NCI-H2196 treated with DMSO at 0.1 percent for 48 hours (cell line): ENCODE measurements around the gene CD81.

Source experiments
- DNase-seq: peaks from one replicate; lab custom pipeline; 2025; ENCODE audit not compliant: unreplicated experiment; lab: John Stamatoyannopoulos, UW

Gene CD81

DNA sequence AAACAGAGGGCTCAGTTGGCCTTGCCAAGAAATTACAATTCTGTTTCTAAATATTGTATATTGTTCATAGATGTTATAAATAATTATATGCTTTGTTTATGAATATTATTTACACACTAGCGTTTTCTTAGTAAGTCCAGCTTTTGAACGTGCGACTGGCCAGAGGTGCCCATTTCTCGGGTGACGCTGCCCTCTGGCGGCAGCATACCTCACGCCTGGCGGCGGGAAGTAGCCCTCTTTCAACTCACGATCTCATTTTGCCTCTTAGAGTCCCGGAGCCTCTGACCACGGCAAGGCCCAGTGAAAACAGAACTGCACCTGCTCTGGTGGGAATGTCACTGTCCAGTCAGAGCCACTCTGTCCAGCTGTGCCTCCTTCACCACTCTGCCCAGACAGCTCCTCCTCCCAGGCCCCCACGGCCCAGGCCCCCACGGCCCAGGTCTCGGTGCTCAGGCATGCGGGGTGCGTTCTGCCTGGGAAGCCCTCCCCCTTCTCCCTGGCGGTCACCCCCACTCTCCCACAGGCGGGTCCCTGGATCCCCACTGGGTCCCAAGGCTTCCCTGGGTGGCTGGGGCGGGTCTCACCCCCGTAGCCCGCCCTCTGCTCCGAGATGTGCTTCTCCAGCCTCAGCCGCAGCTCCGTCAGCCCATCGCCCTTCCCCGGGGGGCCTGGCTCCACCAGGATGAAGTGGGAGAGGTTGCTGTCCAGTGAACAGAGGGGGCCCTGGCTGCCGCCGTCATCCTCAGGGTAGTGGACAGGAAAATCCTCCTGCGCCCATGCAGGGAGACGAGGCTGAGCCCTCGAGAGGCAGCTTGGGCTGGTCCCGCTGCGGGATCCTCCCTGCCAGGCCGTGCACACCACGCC lies 42.8 kb downstream of the CD81 start:
- peak; percentile 52 for DNase-seq

DNA sequence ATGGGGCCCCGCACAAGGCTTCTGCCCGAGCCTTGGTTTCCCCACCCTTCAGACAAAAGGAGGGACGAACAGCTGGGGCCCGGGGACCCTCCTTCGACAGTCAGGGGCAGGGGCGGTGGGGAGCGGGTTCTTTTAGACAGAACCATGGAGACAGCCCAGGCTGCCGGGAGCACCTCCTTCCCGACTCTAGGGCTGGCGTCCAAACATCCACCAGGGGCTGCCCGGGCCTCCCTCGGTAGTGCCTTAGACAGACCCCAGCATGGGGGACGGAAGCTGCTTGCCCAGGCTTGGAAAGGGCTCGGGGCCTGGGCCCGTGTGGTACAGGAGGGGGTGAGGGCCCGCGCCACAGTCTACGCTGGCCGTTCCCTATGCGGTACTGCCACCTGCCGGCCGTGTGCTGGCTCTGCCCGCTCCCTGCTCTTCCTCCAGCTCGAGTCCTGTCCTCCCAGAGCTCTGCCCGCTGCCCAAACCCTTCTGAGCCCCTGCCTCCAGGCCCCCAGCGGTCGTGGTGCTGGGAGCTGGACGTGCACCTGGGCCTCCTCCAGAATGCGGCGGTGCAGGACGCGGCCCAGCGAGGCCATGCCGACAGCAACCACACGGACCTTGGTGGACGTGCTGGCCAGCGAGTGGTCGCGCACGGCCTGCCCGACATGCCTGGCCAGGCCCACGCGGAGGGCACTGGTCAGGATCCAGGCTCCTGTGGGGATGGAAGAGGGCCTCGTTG lies 43.6 kb downstream of the CD81 start:
- peak; percentile 74 for DNase-seq

DNA sequence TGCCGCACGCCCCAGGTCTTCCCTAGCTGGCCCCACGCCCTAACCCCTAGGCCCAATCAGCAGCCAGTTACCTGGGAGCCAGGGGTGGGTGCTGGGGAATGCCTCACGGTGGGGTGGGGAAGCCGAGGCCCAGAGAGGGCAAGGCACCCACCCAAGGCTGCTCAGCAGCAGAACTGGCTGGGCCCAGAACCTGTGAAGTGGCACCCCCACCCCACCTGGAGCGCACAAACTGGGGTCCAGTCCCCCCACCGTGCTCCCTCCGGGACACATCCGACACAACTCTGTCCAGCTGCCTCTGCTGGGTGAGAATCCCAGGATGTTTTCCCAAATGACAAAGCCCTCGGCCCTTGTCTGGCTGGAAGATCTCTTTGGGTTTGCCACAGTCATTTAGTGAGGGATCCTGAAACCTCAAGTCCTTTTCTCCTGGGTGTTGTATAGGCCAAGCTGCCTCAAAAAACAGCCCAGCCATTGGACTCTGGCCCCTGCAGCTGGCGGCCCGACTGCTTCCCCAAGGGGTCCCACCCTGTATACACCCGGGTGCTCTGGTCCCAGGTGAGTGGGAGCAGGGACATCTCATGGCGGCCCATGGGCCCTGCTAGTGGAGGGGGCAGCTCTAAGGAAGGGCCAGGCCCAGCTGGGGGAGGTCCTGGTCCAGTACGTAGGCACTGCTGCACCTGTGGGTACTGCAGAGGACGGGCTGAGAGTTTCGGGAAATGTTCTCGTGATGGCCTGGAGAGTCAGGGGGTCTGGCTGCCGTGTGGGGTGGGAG lies 44.3 kb downstream of the CD81 start:
- no peak for DNase-seq

DNA sequence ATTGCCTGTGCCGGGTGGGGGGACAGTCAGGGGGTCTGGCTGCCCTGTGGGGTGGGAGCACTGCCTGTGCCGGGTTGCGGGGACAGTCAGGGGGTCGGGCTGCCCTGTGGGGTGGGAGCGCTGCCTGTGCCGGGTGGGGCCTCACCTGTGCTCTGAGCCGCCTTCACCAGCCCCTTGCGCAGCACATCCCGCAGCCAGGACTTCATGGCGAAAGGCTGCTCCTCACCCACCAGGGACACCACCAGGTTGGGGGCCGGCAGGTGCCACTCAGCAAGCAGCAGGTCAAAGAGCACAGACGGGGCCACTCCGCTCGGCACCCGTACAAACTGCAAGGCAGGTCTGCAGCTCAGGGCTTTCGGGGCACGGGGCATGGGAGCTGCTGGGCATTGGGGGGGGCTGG lies 44.9 kb downstream of the CD81 start:
- no peak for DNase-seq

DNA sequence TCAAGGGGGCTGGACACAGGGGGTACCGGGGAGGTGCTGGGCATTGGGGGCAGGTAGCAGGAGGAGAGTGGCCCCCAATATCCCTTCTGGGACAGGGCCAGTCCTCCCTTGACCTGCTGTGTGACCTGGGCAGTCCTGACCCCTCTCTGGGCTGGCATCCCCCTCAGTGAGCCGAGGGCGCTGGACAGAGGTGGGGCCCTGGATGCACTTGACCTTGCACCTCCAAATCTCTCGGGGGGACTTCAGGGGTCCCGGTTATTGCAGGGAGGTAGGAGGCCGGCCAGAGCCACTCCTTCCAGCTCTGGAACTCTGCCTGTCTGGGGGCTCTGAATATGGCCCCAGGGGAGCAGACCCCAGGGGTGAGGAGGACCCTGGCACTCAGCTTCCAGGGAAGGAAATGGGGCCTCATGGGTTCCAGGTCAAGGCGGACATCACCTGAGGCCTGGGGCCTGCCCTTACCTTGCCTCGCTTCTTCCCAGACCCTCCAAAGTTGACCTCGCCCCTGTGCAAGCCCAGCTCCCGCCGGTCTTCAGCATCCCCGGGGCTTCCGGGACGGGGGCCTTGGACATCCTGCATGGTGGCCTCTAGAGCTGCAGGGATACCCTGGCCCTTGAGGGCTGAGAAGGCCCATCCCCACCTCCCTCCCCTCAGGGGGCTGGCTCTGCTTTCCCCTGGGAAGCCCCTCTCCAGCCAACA lies 45.5 kb downstream of the CD81 start:
- DNase-seq, result no peak

DNA sequence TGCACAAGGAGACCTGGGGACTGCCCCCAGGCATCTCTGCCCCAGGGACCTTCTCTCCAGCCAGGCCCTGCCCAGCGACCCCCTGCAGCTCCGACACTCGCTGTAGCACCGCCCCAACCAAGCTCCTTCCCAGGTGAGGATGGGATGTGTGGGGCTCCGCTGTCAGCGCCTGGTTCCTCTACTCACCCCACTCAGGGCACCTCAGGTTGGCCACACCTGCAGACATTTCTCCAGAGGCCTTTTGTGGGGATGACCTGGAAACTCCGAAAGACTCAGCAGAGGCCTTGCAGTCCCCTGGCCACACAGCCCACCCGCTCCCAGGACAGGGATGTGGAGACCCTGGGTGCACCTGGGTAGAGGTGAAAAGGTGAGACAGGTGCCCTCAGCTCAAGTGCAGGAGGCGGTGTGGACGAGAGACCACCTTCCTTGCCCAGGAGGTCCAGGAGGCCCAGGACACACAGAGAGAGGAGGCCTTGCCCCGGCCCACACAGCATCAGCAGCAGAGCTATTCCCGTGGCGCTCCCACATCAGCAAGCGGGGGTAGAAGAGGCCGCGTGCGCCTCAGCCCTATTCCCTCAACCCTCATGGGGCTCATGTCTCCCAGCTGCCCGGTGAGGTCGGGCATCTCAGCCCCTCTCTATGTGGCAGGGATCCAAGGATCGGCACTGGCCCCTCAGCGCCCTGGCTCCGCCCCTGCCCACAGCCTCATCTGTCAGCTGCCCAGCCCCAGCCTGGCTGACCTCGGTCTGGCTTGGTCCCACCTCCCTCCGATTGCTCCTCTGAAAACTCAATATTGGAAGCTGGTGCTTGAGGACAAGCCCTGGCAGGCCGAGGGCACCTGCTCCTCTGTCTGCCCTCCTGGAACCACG lies 46.3 kb downstream of the CD81 start:
- no peak for DNase-seq

DNA sequence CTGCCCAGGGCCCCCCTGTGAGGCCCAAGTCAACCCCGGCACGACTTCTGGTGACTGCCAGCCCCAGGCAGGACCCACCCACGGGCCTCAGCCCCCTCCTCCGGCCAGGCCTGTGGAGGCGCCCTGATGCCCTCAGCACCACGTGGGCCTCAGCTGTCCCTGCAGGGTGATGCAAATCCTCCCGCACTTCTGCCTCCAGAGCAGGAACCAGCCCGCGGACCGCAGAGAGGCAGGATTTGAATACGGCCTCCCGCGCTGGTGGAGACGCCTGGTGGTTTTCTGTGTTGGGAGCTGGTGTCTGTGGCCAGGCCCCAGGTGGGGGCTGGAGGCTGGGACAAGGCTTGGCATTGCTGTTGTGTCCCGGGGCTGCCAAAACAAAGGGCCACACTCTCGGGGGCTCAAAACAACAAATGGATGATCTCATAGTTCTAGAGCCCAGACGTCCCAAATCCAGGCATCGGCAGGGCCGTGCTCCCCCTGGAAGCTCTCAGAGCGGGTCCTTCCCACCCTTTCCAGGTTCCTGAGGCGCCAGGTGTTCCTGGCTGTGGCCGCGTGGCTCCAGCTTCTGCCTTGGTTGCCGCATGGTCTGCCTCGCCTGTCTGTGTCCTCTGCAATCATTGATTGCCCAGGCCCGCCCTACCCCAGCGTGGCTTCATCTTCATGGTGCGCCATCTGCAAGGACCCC lies 47.8 kb downstream of the CD81 start:
- DNase-seq, result no peak

DNA sequence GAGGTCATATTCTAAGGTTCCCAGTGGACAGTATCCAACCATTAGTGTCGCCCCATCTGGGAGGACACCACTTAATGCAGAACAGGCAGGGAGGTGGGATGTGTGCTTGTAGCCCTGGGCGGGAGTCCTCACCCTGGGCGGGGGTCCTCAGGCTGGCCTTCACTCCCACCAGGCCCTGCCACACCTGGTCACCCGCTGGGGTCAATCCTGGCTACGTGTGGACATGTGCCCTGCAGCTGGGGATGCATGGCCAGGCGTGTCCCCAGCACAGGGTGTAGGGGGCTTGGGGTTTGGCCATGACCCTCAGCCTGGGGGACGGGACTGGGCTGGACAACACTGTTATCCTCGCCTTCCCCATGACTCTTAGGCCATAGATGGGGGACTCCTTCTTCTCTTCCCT lies 48.4 kb downstream of the CD81 start:
- DNase-seq, result no peak

DNA sequence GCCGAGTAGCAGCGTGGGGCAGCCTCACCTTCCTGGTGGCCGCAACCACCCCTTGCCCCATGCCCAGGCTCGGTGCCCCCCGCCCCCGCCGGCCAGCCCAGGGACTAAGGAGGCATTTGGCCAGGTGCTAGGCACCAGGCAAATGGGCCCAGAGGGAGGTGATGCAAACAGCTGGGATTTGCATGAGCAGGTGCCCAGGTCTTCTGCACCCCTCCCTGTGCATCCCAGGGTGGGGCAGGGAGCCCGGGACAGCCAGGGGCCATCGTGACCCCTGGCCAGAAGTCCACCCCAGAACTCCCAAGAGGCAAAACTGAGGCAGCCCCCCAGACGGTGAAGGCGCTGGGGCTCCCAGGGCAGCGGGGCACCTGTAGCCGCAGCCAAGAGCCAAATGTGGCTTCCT lies 49.1 kb downstream of the CD81 start:
- no peak for DNase-seq

DNA sequence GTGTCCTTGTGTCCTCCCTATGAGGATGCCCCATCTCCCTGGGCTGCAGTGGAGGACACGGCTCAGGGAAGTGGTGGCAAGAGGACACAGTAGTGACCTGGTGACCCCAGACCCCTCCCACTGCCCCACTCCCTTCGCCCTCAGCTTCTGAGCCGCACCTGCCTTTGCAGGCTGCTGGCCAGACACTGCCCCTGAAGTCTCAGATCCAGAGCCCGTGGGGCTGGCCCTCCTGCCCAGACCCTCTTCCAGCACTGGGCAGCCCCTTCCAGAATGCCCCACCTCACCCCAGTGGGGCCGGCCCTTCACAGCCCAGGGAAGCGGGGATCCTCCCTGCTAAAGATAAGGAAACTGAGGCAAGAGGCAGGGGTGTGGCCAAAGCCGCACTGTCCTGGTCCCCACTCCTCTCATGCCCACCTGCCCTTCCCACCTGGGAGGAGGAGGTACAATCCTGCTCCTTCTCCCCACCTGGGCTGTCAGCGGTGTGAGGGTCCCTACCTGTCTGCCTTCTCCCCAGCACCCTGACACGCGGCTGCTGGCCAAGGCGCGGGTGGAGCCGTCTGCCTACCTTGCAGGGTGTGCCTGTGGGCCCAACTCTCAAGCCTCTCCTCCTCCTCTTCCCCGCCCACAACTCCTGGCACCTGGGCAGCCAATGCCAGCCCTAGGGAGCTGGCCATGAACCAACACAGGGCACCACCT lies 49.9 kb downstream of the CD81 start:
- DNase-seq, result peak; percentile 13

DNA sequence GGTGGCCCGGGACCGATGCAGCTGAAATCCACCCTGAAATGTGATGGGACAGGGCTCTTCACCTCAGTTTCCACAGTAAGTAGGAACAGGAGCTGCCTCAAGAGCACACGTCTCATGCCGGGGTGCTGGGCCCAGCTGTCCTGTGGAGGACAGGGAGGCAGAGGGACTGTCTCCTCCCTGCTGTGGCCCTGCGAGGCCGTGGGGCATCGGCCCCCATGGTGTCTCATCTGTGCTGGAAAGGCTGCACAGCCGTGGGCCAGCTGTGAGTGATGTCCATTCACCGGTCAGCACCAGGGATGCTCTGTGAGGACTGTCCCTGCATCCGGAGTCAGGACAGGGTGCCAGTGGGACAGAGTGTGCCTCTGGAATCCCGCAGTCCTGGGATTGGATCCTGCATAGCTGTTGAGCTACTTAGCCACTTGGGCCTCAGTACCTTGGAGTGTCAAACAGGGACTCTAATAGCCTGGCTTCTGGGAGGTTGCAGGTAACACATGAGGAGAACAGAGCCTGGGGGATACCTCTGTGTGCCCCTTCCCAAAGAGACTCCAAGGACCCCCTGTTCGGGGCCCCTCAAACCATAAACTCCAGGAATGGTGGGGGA lies 50.7 kb downstream of the CD81 start:
- DNase-seq, result no peak

DNA sequence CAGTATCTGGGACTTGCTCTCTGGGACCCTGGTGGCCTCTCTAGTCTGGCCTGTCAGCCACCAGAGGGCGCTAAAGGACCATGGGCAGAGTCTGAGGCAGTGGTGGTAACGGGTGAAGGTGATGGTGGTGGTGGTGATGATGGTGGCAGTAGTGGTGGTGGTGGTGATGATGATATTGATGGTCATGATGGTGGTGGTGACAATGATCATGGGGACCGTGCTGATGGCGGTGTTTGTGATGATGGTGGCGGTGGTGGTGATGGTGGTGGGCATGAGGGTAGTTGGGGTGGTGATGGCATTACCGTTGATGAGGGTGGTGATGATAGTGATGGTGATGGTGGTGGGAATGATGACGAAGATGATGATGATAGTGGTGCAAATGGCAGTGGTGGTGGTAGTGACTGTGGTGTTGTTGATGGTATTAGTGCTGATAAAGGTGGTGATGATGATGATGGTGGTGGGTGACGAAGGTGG lies 51.2 kb downstream of the CD81 start:
- peak; percentile 35 for DNase-seq

DNA sequence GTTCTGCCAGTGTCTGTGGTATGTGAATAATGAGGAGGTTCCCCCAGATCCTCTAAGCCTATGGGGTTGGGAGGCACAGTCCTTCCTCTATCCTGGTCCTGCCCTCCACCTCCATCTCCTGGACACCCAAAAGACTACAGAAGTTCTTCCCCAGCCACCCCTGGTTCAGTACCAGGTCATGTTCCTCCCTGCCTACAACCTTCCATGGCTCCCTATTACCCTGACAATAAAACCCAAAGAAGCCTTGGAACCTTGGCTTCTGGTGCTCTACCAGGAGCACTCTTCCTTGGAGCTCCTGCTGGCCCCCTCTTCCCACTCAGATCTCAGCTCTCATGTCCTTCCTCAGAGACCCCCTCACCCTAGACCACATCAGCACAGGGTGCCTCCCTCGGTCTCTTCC lies 54.3 kb downstream of the CD81 start:
- no peak for DNase-seq

DNA sequence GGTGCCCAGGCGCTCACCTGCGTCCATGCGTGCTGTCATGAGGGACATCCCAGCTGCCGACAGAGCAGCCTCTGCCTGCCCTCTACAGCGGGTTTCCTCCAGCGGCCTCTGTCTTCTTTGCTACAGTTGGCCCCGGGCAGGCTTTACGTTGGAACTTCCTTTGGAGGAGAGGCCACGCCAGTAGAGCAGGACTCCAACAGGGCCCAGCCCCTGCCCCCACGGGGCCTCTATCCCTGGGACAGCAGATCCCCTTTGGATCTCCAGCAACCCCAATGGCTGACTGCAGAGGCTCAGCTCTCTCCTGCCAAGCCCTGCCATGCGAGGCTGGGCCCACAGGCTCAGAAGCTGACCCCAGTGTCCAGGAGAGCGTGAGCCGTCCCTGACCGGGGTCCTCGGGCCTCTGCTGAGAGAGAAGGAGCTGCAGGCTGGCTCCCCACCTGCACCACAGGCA lies 55.1 kb downstream of the CD81 start:
- DNase-seq, result no peak

DNA sequence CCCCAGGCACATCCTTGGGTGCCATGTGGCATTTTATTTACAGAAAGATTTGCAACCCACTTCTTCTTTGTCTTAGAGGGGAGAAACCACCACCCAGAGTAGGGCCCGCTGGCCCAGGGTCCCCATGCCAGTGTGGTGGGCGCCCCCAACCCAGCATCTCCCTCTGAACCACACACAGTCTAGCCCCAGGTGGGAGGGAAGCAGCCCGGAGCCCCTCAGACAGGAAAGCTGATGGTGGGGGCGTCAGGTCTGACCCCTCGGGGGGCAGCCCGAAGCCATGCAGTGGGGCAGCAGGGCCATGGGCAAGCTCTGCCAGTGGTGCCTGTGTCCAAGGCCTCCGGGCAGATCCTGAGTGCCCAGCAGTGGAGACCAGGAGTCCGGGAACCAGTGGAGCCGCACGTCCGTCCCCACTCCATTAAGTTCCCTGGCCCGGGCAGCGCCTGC lies 55.5 kb downstream of the CD81 start:
- DNase-seq, result no peak

DNA sequence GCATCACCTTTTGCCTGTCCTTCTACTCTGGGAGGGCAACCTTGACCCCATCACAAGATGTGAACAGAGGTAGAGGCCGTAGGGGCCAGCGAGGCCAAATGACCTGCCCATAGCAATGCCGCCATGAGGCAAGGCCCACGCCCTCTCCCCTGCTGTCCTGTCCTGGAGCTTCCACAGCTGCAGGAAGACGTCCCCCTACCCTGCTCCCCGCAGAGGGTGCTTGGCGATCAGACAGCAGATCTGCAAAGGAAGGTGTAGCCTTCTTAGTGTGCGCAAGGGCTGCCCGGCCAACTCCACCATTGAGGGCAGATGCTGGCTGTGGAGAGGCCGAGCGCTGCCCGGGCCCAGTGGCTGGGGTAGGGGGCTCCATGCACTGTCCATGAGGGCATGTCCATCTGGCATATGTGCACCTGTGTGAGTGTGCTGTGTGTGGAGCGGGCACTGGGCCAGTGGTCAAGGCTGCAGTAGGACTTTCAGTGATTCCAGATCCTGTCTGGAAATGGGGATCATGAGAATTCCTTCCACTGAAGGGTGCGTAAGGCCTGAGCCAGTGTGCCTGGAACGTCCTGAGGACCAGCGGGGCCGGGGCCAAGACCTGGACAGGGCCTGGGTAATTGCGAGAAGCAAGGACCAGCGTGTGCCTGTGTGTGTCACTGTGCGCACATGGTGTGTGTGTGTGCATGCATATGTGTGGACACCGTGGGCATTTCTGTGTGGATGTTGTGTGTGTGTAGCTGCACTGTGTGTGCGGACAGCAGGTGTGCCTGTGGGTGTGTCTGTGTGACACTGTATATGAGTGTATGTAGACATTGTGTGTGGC lies 56.2 kb downstream of the CD81 start:
- DNase-seq, result no peak

DNA sequence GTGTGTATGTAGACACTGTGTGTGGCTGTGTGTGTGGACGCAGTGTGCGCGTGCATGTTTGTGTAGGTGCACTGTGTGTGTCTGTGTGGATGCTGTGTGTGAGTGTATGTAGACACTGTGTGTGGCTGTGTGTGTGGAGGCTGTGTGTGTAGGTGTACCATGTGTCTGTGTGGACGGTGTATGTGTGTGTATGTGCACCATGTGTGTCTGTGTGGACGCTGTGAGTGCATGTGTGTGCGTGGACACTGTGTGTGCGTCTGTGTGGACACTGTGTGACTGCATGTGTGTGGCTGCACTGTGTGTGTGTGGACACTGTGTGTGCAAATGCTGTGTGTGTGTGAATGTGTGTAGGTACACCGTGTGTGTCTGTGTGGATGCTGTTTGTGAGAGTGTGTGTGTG lies 56.9 kb downstream of the CD81 start:
- DNase-seq, result no peak
